ENCODE data around the gene MITF. TPM values are rescaled to one million over a fixed set of nuclear protein-coding genes. Genes with fewer than 3 reads are reported as not detected.

The MITF gene
- total RNA-seq, 3 donors from 2014 or later, result 3.2 to 56.1 (median 5.5) TPM

DNA sequence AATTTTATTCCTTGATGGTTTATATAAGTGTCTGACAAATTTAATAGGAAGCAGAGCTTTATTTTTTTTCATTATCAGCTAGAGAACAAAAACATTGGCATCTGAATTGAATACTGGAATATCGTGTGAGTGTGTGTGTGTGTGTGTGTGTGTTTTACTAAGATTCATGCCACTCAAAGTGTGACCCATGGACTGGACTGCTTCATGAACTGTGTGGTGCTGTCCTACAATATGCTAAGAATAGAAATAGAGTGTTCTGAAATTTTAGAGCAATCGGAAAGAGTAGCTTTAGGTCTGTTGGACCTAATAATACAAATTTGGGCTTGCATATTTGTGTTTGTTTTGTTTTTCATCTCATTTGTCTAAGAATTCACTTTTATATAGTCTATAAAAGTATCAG, 89.6 kb downstream of the MITF start:
- no peak for ATAC-seq
- TF ChIP-seq, protein P1, sequence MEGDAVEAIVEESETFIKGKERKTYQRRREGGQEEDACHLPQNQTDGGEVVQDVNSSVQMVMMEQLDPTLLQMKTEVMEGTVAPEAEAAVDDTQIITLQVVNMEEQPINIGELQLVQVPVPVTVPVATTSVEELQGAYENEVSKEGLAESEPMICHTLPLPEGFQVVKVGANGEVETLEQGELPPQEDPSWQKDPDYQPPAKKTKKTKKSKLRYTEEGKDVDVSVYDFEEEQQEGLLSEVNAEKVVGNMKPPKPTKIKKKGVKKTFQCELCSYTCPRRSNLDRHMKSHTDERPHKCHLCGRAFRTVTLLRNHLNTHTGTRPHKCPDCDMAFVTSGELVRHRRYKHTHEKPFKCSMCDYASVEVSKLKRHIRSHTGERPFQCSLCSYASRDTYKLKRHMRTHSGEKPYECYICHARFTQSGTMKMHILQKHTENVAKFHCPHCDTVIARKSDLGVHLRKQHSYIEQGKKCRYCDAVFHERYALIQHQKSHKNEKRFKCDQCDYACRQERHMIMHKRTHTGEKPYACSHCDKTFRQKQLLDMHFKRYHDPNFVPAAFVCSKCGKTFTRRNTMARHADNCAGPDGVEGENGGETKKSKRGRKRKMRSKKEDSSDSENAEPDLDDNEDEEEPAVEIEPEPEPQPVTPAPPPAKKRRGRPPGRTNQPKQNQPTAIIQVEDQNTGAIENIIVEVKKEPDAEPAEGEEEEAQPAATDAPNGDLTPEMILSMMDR (IDR thresholded peaks at IDR 0.05), result no peak
- DNase-seq, result no peak
- no peaks in the 10 kb centered on the region for H3K4me1 ChIP-seq (ENCODE audit: low read depth)
- H3K4me3 ChIP-seq, result no peak overlapping the region
- no peaks in the 10 kb centered on the region for H3K36me3 ChIP-seq (ENCODE audit: low read depth)
- intact Hi-C loops (cut with DNase I, micrococcal nuclease), result no loop called here
- no peaks in the 10 kb centered on the region for H3K9me3 ChIP-seq

DNA sequence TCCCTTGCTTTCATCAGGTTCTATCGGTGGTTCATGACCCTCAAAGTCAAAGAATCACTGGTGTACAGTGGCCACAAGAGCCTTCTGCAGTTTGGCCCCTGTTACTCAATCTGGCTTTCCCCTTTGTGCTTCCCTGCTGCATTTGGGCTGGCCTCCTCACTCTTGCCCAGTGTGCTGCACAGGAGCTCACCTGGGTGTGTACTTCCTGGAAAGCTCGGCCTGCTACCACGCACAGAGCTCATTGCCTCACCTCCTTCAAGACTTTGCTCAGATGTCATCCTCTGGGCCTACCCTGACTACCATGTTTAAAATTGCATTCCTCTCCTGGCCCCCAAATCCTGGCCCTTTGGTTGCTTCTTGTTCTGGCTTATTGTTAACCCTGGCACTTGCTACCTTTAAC, 90.9 kb downstream of the MITF start:
- Histone ChIP-seq H3K9me3 (no peaks in the 10 kb centered on the region), H3K36me3 (ENCODE audit: low read depth) (no peaks in the 10 kb centered on the region), H3K4me1 (ENCODE audit: low read depth) (no peaks in the 10 kb centered on the region), H3K4me3 (no peak overlapping the region)
- DNase-seq (no peak), ATAC-seq (no peak)
- TF ChIP-seq, protein P1 (IDR thresholded peaks at IDR 0.05), result no peak
- intact Hi-C loops (cut with DNase I, micrococcal nuclease), result no loop called here

DNA sequence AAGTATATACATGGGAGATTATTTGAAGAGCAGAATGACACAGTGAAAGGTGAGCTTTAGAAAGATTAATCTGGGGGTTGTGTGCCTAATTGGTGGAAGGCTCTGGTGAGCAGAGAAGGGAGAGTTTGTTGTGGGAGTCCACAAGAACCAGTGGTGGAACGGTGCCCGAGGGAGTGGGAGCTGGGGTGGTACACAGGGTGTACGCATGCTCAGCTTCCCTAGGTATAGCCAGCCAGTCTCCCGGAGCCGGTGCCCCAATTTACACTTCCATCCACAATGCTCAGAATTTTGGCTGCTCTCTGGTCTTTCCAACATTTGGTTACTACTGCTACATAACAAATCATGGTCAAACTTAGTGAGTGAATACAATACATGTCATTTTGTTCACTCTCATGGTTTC, 92.5 kb downstream of the MITF start:
- no peaks in the 10 kb centered on the region for H3K4me1 ChIP-seq (ENCODE audit: low read depth)
- peaks cover 5% of the 10 kb centered on the region for H3K9me3 ChIP-seq
- no peak for ATAC-seq
- no peak overlapping the region for H3K4me3 ChIP-seq
- TF ChIP-seq, protein P1 (IDR thresholded peaks at IDR 0.05), result no peak
- intact Hi-C loops (cut with DNase I, micrococcal nuclease), result no loop called here
- DNase-seq, result no peak
- no peaks in the 10 kb centered on the region for H3K36me3 ChIP-seq (ENCODE audit: low read depth)

DNA sequence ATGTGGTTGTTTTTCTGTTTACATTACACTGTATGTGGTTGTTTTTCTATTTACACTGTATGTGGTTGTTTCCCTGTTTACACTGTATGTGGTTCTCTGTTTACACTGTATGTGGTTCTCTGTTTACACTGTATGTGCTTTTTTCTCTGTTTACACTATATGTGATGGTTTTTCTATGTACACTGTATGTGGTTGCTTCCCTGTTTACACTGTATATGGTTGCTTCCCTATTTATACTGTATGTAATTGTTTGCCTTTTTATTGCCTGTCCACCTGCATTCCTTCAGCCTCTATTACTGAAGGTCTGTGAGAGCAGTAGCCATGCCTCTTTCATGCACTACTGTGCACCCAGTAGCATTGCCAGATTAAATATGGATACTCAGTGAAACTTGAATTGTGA, 94.3 kb downstream of the MITF start:
- no peak for DNase-seq
- ATAC-seq, result no peak
- Histone ChIP-seq H3K4me3 (no peak overlapping the region), H3K4me1 (ENCODE audit: low read depth) (no peaks in the 10 kb centered on the region), H3K9me3 (peaks cover 5% of the 10 kb centered on the region), H3K36me3 (ENCODE audit: low read depth) (no peaks in the 10 kb centered on the region)
- TF ChIP-seq, protein P1 (IDR thresholded peaks at IDR 0.05), result no peak
- intact Hi-C loops (cut with DNase I, micrococcal nuclease), result no loop called here

DNA sequence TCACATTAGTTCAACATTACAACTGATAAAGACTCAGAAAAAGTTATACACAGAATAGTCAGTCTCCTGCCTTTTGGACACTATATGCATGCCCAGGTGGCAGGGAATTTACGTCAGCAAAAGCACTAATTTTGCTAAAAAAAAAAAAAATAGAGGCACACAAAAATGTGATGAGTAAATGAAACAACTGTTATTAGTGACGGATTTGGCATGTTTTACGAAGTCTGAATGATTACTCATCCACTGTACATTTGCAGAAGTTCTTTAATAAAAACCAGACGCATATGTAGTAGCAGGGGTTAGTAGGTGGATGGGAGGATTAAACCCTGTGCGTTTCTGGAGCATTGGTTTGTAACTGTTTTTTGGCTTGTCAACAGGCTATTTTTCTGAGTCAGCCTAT, 99.0 kb downstream of the MITF start:
- DNase-seq, result no peak
- ATAC-seq, result no peak

More for the DNA sequence above, 99.0 kb downstream of the MITF start:
- Histone ChIP-seq H3K36me3 (ENCODE audit: low read depth) (no peaks in the 10 kb centered on the region), H3K4me1 (ENCODE audit: low read depth) (no peaks in the 10 kb centered on the region), H3K9me3 (peaks cover 5% of the 10 kb centered on the region), H3K4me3 (no peak overlapping the region)
- TF ChIP-seq, protein P1 (IDR thresholded peaks at IDR 0.05), result no peak
- intact Hi-C loops (cut with DNase I, micrococcal nuclease), result no loop called here
